K562 (cell line): ENCODE measurements around the gene PLEKHO1. TPM values are rescaled to one million over a fixed set of nuclear protein-coding genes. Genes with fewer than 3 reads are reported as not detected.
A peak's percentile ranks its signal among the peaks of the same experiment; 100 is the strongest.

Source experiments
- CC2D1A ChIP-seq: fragments of 450-650 bp; IDR thresholded peaks from 2 replicates; pipeline ENCODE4 v1.6.1; 2017; ENCODE audit warnings: mild to moderate bottlenecking
- CTBP1 ChIP-seq: fragments of 450-650 bp; IDR thresholded peaks from 2 replicates; pipeline ENCODE4 v1.6.1; 2016; ENCODE audit warnings: borderline replicate concordance
- ZBTB40 ChIP-seq, 2 experiments: fragments of 450-650 bp in 1 of 2; sonication (generic) in 1 of 2; formaldehyde crosslinking in 1 of 2; IDR thresholded peaks; 2 replicates each; pipeline versions ENCODE4 v1.7.1 to v1.9.0; 2016 to 2022; ENCODE audit warnings: inconsistent platforms in 1 of 2, mild to moderate bottlenecking in 1 of 2, missing genetic modification reagents in 1 of 2
- polyA plus RNA-seq, 8 experiments: library from polyadenylated mRNA; depleted of rRNA in 4 of 8; stranded (reverse) in 5 of 8; unstranded in 3 of 8; fragments of >200 nt; fragmentation: Nextera tagmentation in 2 of 8; fragmentation: Illumina TruSeq in 1 of 8; extraction: Ambion mirVana in 2 of 8; extraction: Trizol in 1 of 8; gene quantifications; 2 replicates each; pipeline versions ENCODE4 v1.2.1 to v1.2.3, GENCODE V29; 2011 to 2014; ENCODE audit warnings: inconsistent platforms in 1 of 8, missing spikeins in 1 of 8
- total RNA-seq, 7 experiments: library from RNA; depleted of rRNA in 6 of 7; stranded (reverse); fragments of >200 nt in 6 of 7; fragmentation: Illumina TruSeq in 2 of 7; extraction: Trizol in 2 of 7; gene quantifications; 2 replicates each; pipeline versions ENCODE4 v1.2.1 to v1.2.3, GENCODE V29; 2011 to 2021; ENCODE audit warnings: low replicate concordance in 1 of 7

PLEKHO1 gene
- total and polyA plus RNA-seq, 9 of the 15 experiments (the other 6 are each of a cell fraction or from before 2014, with no cell fraction given): 0.39 to 16.2 (median 9.6) TPM

- TF ChIP-seq ZBTB40 (IDR thresholded peaks at IDR 0.05): no peak
- TF ChIP-seq ZBTB40 (CRISPR knock-in tag; IDR thresholded peaks at IDR 0.05): no peak
- TF ChIP-seq CC2D1A: peak; percentile 74
- peak; percentile 51; the same call in 1 of the 2 replicates for TF ChIP-seq CTBP1
Measured at GRCh38 chr1:150168960-150169601, 19.4 kb downstream of the PLEKHO1 start (continued).
